GM23338 (cell line): ENCODE data around the gene SLC43A3.

ENCODE experiments used
- CREB1 ChIP-seq: fragments of 250-450 bp; sonication (Bioruptor Pico); IDR thresholded peaks from 2 replicates; pipeline ENCODE4 v1.5.0; 2020; ENCODE audit warnings: low read depth, mild to moderate bottlenecking, moderate library complexity
- EZH2 ChIP-seq: fragments of 200-600 bp; sonication (generic); IDR thresholded peaks from one replicate; pipeline ENCODE4 v1.8.0; 2017; ENCODE audit warnings: antibody characterized with exemption, mild to moderate bottlenecking, low read depth; ENCODE audit not compliant: unreplicated experiment
- EZH2phosphoT487 ChIP-seq: fragments of 200-600 bp; sonication (generic); IDR thresholded peaks from one replicate; pipeline ENCODE4 v1.8.1; 2018; ENCODE audit warnings: antibody characterized with exemption; ENCODE audit not compliant: unreplicated experiment
- JUNB ChIP-seq: IDR thresholded peaks from one replicate; pipeline ENCODE4 v1.6.1; 2016; ENCODE audit warnings: antibody characterized with exemption; ENCODE audit not compliant: unreplicated experiment
- NANOG ChIP-seq: IDR thresholded peaks from 2 replicates; pipeline ENCODE4 v1.6.1; 2016; ENCODE audit warnings: antibody characterized with exemption, borderline replicate concordance
- POLR2AphosphoS5 ChIP-seq: IDR thresholded peaks from 2 replicates; pipeline ENCODE4 v1.6.1; 2016; ENCODE audit warnings: antibody characterized with exemption, low read depth
- REST ChIP-seq: IDR thresholded peaks from one replicate; pipeline ENCODE4 v1.6.1; 2018; ENCODE audit warnings: antibody characterized with exemption; ENCODE audit not compliant: unreplicated experiment
- STAT1 ChIP-seq: IDR thresholded peaks from one replicate; pipeline ENCODE4 v1.6.1; 2016; ENCODE audit warnings: antibody characterized with exemption; ENCODE audit not compliant: unreplicated experiment
- ZNF114 ChIP-seq: fragments of 250-450 bp; sonication (Bioruptor Pico); IDR thresholded peaks from 2 replicates; pipeline ENCODE4 v1.5.0; 2020; ENCODE audit warnings: mild to moderate bottlenecking, moderate library complexity
- ZNF331 ChIP-seq: fragments of 250-450 bp; sonication (Bioruptor Pico); IDR thresholded peaks from 2 replicates; pipeline ENCODE4 v1.5.0; 2020; ENCODE audit warnings: low read depth, mild to moderate bottlenecking, moderate library complexity
- ZNF462 ChIP-seq: fragments of 250-450 bp; sonication (Bioruptor Pico); IDR thresholded peaks from 2 replicates; pipeline ENCODE4 v1.5.0; 2020; ENCODE audit warnings: mild to moderate bottlenecking, moderate library complexity
- TF ChIP-seq, protein P1 (sequence below), 2 experiments: fragments of 200-600 bp in 1 of 2; sonication (generic) in 1 of 2; conservative IDR thresholded peaks; 2 replicates each; pipeline versions ENCODE4 v1.5.1 to v1.6.1; 2016 to 2017; ENCODE audit warnings: antibody characterized with exemption in 2 of 2, low read depth in 2 of 2, mild to moderate bottlenecking in 2 of 2, moderate library complexity in 1 of 2
- TF ChIP-seq, protein P2 (sequence below): IDR thresholded peaks from 2 replicates; pipeline ENCODE4 v1.6.1; 2016; ENCODE audit warnings: antibody characterized with exemption

- TF ChIP-seq, protein P1, sequence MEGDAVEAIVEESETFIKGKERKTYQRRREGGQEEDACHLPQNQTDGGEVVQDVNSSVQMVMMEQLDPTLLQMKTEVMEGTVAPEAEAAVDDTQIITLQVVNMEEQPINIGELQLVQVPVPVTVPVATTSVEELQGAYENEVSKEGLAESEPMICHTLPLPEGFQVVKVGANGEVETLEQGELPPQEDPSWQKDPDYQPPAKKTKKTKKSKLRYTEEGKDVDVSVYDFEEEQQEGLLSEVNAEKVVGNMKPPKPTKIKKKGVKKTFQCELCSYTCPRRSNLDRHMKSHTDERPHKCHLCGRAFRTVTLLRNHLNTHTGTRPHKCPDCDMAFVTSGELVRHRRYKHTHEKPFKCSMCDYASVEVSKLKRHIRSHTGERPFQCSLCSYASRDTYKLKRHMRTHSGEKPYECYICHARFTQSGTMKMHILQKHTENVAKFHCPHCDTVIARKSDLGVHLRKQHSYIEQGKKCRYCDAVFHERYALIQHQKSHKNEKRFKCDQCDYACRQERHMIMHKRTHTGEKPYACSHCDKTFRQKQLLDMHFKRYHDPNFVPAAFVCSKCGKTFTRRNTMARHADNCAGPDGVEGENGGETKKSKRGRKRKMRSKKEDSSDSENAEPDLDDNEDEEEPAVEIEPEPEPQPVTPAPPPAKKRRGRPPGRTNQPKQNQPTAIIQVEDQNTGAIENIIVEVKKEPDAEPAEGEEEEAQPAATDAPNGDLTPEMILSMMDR (conservative IDR thresholded peaks at IDR 0.05; ENCODE audit: low read depth in 2 of 2): no peak
- no peak for TF ChIP-seq EZH2phosphoT487
- no peak for TF ChIP-seq REST
- TF ChIP-seq EZH2: no peak
- TF ChIP-seq POLR2AphosphoS5: no peak
- no peak for TF ChIP-seq CREB1
- TF ChIP-seq JUNB: no peak
- TF ChIP-seq STAT1: no peak
- TF ChIP-seq, protein P2, sequence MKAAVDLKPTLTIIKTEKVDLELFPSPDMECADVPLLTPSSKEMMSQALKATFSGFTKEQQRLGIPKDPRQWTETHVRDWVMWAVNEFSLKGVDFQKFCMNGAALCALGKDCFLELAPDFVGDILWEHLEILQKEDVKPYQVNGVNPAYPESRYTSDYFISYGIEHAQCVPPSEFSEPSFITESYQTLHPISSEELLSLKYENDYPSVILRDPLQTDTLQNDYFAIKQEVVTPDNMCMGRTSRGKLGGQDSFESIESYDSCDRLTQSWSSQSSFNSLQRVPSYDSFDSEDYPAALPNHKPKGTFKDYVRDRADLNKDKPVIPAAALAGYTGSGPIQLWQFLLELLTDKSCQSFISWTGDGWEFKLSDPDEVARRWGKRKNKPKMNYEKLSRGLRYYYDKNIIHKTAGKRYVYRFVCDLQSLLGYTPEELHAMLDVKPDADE: no peak
- TF ChIP-seq ZNF462 (CRISPR knock-in tag): no peak
- no peak for TF ChIP-seq ZNF331 (CRISPR knock-in tag)
- TF ChIP-seq ZNF114 (CRISPR knock-in tag): no peak
- no peak for TF ChIP-seq NANOG
Measured at GRCh38 chr11:57407941-57408475, 18.9 kb downstream of the SLC43A3 start.
